Adrenal gland (tissue), 5 donors: Measurements from ENCODE around the gene KDM4B.

Experiments
- POLR2A ChIP-seq, 2 donors: fragments of 450-650 bp; IDR thresholded peaks; one replicate each; pipeline ENCODE4 v1.6.1; 2017; ENCODE audit warnings: antibody characterized with exemption in 2 of 2, mild to moderate bottlenecking in 2 of 2, moderate library complexity in 1 of 2
- TF ChIP-seq, protein P1 (sequence below), 6 experiments: fragments of 450-650 bp in 4 of 6; fragments of 200-600 bp in 2 of 6; sonication (generic) in 1 of 6; IDR thresholded peaks; 1 replicate in 5 of 6; 2 replicates in 1 of 6; pipeline versions ENCODE4 v1.5.1 to v1.8.0; 2016 to 2021; ENCODE audit warnings: antibody characterized with exemption in 6 of 6, mild to moderate bottlenecking in 2 of 6, moderate library complexity in 1 of 6
- donor health status: DM: no; HTN: no; CAD: no.

DNA sequence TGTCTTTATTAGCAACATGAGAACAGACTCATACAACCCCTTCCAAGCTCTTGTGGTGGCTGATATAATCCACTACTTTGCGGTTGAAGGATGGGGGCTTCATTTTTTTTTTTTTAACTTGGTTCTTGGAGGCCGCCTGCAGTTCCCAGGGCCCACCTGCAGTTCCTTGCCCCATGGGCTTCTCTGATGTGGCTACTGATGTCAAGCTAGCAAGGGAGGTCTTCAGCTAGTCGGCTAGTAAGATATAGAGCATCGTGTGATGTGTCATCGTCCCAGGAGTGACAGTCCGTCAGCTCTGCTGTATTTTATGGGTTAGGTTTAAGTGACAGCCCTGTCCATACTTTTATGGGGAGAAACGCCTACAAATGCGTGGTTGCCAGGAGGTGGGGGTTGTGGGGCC is 33.5 kb upstream of the KDM4B start:
- TF ChIP-seq, protein P1, sequence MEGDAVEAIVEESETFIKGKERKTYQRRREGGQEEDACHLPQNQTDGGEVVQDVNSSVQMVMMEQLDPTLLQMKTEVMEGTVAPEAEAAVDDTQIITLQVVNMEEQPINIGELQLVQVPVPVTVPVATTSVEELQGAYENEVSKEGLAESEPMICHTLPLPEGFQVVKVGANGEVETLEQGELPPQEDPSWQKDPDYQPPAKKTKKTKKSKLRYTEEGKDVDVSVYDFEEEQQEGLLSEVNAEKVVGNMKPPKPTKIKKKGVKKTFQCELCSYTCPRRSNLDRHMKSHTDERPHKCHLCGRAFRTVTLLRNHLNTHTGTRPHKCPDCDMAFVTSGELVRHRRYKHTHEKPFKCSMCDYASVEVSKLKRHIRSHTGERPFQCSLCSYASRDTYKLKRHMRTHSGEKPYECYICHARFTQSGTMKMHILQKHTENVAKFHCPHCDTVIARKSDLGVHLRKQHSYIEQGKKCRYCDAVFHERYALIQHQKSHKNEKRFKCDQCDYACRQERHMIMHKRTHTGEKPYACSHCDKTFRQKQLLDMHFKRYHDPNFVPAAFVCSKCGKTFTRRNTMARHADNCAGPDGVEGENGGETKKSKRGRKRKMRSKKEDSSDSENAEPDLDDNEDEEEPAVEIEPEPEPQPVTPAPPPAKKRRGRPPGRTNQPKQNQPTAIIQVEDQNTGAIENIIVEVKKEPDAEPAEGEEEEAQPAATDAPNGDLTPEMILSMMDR (IDR thresholded peaks at IDR 0.05) = no peak
- TF ChIP-seq POLR2A (IDR thresholded peaks at IDR 0.05) = no peak
